ENCODE measurements around the gene KRT71.

GRCh38 chr12:52525661-52526499 lies 27.1 kb downstream of the KRT71 start:
- TF ChIP-seq POLR2A (IDR thresholded peaks at IDR 0.05; ENCODE audit: low read length) (no peak), GATA1 (IDR thresholded peaks at IDR 0.05; ENCODE audit: low read depth, low read length) (no peak)

All from erythroblast (primary cell).